Measurements from ENCODE around the gene PARP1. TPM values are rescaled to one million over a fixed set of nuclear protein-coding genes. Genes with fewer than 3 reads are reported as not detected.

Gene PARP1
- total and polyA plus RNA-seq, 9 donors: 24.7 to 74.6 (median 63.1) TPM

DNA sequence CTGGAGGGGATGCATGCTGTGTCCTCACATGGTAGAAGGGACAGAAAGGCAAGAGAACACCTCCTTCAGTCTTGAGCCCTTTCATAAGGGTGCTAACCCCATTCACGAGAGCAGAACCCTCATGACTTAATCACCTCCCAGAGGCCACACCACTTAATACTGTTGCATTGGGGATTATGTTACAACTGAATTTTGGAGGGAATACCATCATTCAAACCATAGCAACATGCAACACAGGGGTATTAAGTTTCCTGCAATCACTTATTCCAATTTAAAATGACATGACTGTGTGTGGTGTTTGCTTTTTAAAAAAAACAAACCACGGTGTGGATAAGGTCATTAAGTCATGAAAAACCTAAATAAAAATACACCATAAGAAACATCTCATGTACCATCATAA, 95.8 kb downstream of the PARP1 start:
- TF ChIP-seq EP300 (IDR thresholded peaks at IDR 0.05): no peak
- no peak for TF ChIP-seq CTCF (IDR thresholded peaks at IDR 0.05)
- TF ChIP-seq POLR2A (IDR thresholded peaks at IDR 0.05): no peak
- DNase-seq: no peak
- H3K36me3 ChIP-seq: no peaks in the 10 kb centered on the region
- H3K4me3 ChIP-seq: no peak overlapping the region
- H3K27ac ChIP-seq: no peak overlapping the region
- intact Hi-C loops (cut with DNase I): no loop called here
- no peaks in the 10 kb centered on the region for H3K4me1 ChIP-seq (ENCODE audit: insufficient read depth)
- WGBS, 3 donors: 85 to 91% (median 86%) methylated on average over 2 of the region's 2 CpGs
- no peaks in the 10 kb centered on the region for H3K27me3 ChIP-seq
- H3K9me3 ChIP-seq: no peaks in the 10 kb centered on the region

DNA sequence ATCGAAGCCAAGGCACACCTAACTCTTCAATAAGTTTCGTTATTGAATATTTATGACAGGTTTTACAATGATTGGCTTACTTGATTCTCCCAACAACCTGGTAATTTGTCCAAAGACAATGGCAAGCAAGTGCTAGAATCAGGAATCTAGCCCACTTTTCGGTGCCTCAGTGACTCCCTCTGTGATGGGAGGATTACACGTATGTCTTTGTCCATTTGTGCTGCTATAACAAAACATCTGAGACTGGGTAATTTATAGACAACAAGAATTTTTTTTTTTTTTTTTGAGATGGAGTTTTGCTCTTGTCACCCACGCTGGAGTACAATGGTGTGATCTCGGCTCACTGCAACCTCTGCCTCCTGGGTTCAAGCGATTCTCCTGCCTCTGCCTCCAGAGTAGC, 96.5 kb downstream of the PARP1 start:
- WGBS, 3 donors: 96 to 98% (median 96%) methylated on average over 7 of the region's 7 CpGs
- TF ChIP-seq POLR2A (IDR thresholded peaks at IDR 0.05): no peak
- TF ChIP-seq EP300 (IDR thresholded peaks at IDR 0.05): no peak
- TF ChIP-seq CTCF (IDR thresholded peaks at IDR 0.05): no peak
- H3K4me1 ChIP-seq (ENCODE audit: insufficient read depth): no peaks in the 10 kb centered on the region
- H3K9me3 ChIP-seq: no peaks in the 10 kb centered on the region
- H3K4me3 ChIP-seq: no peak overlapping the region
- no peak for DNase-seq
- H3K27ac ChIP-seq: no peak overlapping the region
- intact Hi-C loops (cut with DNase I): no loop called here
- no peaks in the 10 kb centered on the region for H3K27me3 ChIP-seq
- no peaks in the 10 kb centered on the region for H3K36me3 ChIP-seq

Other genes with a start within 250 kb of the PARP1 start
- 10 to 100 TPM; 28.1 to 45.9 (median 35.9) TPM for gene ACBD3, start 221.4 kb downstream of the PARP1 start, total RNA-seq
- 10 to 100 TPM; 17.6 to 26.1 TPM for gene ACBD3, start 221.4 kb downstream of the PARP1 start, polyA plus RNA-seq
- under 1 TPM in 5 of 7 donors, not detected in 2; 0.15 to 0.78 (median 0.34) TPM for gene MIXL1, start 184.4 kb downstream of the PARP1 start, total RNA-seq
- under 1 TPM; 0.23 to 0.55 TPM for gene MIXL1, start 184.4 kb downstream of the PARP1 start, polyA plus RNA-seq
- 1 to 10 TPM; 3.7 to 8.6 (median 4.9) TPM for gene LIN9, start 98.9 kb downstream of the PARP1 start, total RNA-seq
- 1 to 10 TPM; 3.1 to 4.3 TPM for gene LIN9, start 98.9 kb downstream of the PARP1 start, polyA plus RNA-seq
- 1 to 10 TPM in 5 of 7 donors, under 1 TPM in 2; 0.24 to 6.1 (median 2.5) TPM for gene STUM, start 140.7 kb upstream of the PARP1 start, total RNA-seq
- gene STUM, start 140.7 kb upstream of the PARP1 start, polyA plus RNA-seq: 1 to 10 TPM; 1.6 to 2.7 TPM